ENCODE data around the gene FNIP1.
"Not testable (repeated sequence)": the region's sequence is repeated elsewhere in the genome, so short reads cannot be mapped to it uniquely, and the experiment has no call there.

FNIP1 gene

DNA sequence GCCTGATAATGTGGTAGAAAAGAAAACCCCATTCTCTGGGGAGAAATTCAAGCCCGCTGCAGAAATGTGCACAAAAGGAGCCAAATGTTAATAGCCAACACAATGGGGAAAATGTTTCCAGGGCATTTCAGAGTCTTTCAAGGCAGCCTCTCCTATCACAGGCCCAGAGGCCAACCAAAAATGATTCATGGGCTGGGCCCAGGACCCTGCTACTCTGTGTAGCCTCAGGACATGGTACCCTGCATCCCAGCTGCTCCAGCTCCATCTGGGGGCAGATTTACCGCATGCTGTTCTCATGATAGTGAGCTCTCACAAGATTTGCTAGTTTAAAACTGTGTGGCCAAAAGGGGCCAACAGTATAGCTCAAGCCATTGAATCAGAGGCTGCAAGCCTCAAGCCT lies 202.9 kb downstream of the FNIP1 start:
- Mint-ChIP-seq H3K27me3 (no peaks in the 10 kb centered on the region), H3K27ac (ENCODE audit: low read depth) (peak overlapping the region; percentile 58), H3K4me1 (peaks cover 60% of the 10 kb centered on the region), H3K36me3 (ENCODE audit: insufficient read depth) (peaks cover 4% of the 10 kb centered on the region), H3K9me3 (no peaks in the 10 kb centered on the region), H3K4me3 (peak overlapping the region; percentile 36)
- no peak for DNase-seq (ENCODE audit: low spot score in 2 of 2)
- no peak for ATAC-seq (replicated peaks; ENCODE audit: extremely low read depth, poor library complexity, severe bottlenecking)

DNA sequence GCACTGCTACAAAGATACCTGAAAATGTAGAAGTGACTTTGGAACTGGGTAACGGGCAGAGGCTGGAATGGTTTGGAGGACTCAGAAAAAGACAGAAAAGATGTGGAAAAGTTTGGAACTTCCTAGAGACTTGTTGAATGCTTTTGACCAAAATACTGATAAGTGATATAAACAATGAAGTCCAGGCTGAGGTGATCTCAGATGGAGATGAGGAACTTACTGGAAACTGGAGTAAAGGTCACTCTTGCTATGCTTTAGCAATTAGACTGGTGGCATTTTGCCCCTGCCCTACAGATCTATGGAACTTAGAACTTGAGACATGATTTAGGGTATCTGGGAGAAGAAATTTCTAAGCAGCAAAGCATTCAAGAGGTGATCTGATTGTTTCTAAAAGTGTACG lies 203.4 kb downstream of the FNIP1 start:
- Mint-ChIP-seq H3K4me1 (peaks cover 56% of the 10 kb centered on the region), H3K27ac (ENCODE audit: low read depth) (peak overlapping the region; percentile 16)
- H3K27me3 Mint-ChIP-seq; DNase-seq (ENCODE audit: low spot score in 2 of 2); H3K36me3 Mint-ChIP-seq (ENCODE audit: insufficient read depth); H3K4me3 Mint-ChIP-seq; ATAC-seq (replicated peaks; ENCODE audit: extremely low read depth, poor library complexity, severe bottlenecking); H3K9me3 Mint-ChIP-seq: not testable (repeated sequence)

All from central memory CD8-positive, alpha-beta T cell (primary cell).